SK-N-SH (cell line): ENCODE measurements around the gene DSP. TPM values are rescaled to one million over a fixed set of nuclear protein-coding genes. Genes with fewer than 3 reads are reported as not detected.

Experiments used
- CTCF ChIA-PET: fragments of 300-600, 350-600 bp; formaldehyde crosslinking; extraction: SDS; loops from one replicate; lab custom pipeline; 2021; lab: Yijun Ruan, JAX
- POLR2A ChIA-PET: fragments of 350-600 bp; sonication (Branson Sonifier 250); formaldehyde crosslinking; extraction: SDS; loops from one replicate; lab custom pipeline; 2020; ENCODE audit warnings: antibody characterized with exemption, inconsistent platforms; lab: Yijun Ruan, JAX
- DNase-seq: peaks from one replicate; pipeline ENCODE4 v3.0.0; 2012
- H2AFZ ChIP-seq: fragments of 200-600 bp; sonication (generic); 2 replicates; pipeline ENCODE4 v1.8.1; 2016; ENCODE audit warnings: antibody characterized with exemption, mild to moderate bottlenecking, low read depth
- H3F3A ChIP-seq: fragments of 200-600 bp; sonication (generic); replicated peaks from 2 replicates; pipeline ENCODE3; 2016; ENCODE audit warnings: antibody characterized with exemption, mild to moderate bottlenecking; ENCODE audit not compliant: insufficient read depth
- H3K27ac ChIP-seq, 2 experiments: fragments of 200-500 bp in 1 of 2; fragments of 200-600 bp in 1 of 2; sonication (Bioruptor generic) in 1 of 2; sonication (generic), shearing (Covaris generic) in 1 of 2; 2 replicates each; pipeline versions ENCODE4 v1.5.1 to v1.6.1; 2014 to 2016; ENCODE audit warnings: low read depth in 2 of 2, inconsistent platforms in 1 of 2, low read length in 1 of 2, mild to moderate bottlenecking in 1 of 2, mixed read lengths in 1 of 2
- H3K27me3 ChIP-seq: fragments of 200-600 bp; sonication (generic), shearing (Covaris generic); 2 replicates; pipeline ENCODE4 v1.6.1; 2016; ENCODE audit warnings: mixed run types; ENCODE audit not compliant: insufficient read depth
- H3K36me3 ChIP-seq, 2 experiments: fragments of 200-500 bp in 1 of 2; fragments of 200-600 bp in 1 of 2; sonication (Bioruptor generic) in 1 of 2; sonication (generic) in 1 of 2; replicated peaks in 1 of 2; 2 replicates each; pipeline versions ENCODE3 to v1.5.1; 2014 to 2016; ENCODE audit warnings: low read length in 1 of 2, mild to moderate bottlenecking in 1 of 2; ENCODE audit not compliant: insufficient read depth in 2 of 2, control insufficient read depth in 1 of 2
- H3K4me1 ChIP-seq, 2 experiments: fragments of 200-500 bp in 1 of 2; fragments of 200-600 bp in 1 of 2; sonication (Bioruptor generic) in 1 of 2; sonication (generic), shearing (Covaris generic) in 1 of 2; 2 replicates each; pipeline versions ENCODE4 v1.5.1 to v1.6.1; 2014 to 2016; ENCODE audit warnings: low read depth in 1 of 2, low read length in 1 of 2, mixed run types in 1 of 2; ENCODE audit not compliant: insufficient read depth in 2 of 2, control insufficient read depth in 1 of 2
- H3K4me2 ChIP-seq: fragments of 200-600 bp; sonication (generic), shearing (Covaris generic); 2 replicates; pipeline ENCODE4 v1.6.1; 2017; ENCODE audit warnings: mixed run types
- H3K4me3 ChIP-seq, 2 experiments: fragments of 200-500 bp in 1 of 2; fragments of 200-600 bp in 1 of 2; sonication (Bioruptor generic) in 1 of 2; sonication (generic), shearing (Covaris generic) in 1 of 2; 2 replicates each; pipeline versions ENCODE4 v1.5.1 to v1.8.1; 2014 to 2016; ENCODE audit warnings: low read depth in 2 of 2, inconsistent platforms in 1 of 2, low read length in 1 of 2, mild to moderate bottlenecking in 1 of 2, mixed read lengths in 1 of 2, moderate library complexity in 1 of 2
- H3K79me2 ChIP-seq: fragments of 200-600 bp; sonication (generic); 2 replicates; pipeline ENCODE4 v1.8.1; 2017; ENCODE audit warnings: mild to moderate bottlenecking; ENCODE audit not compliant: insufficient read depth
- H3K9ac ChIP-seq: fragments of 200-600 bp; sonication (generic); 2 replicates; pipeline ENCODE4 v1.6.1; 2017; ENCODE audit warnings: mixed run types
- H3K9me2 ChIP-seq: fragments of 200-600 bp; sonication (generic); 2 replicates; pipeline ENCODE4 v1.6.1; 2017; ENCODE audit warnings: mixed run types
- H3K9me3 ChIP-seq: fragments of 200-600 bp; sonication (generic); 2 replicates; pipeline ENCODE4 v1.6.1; 2017; ENCODE audit warnings: mixed run types, mild to moderate bottlenecking, moderate library complexity
- H4K20me1 ChIP-seq: fragments of 200-600 bp; sonication (generic); 2 replicates; pipeline ENCODE4 v1.6.1; 2017; ENCODE audit warnings: mild to moderate bottlenecking, mixed run types; ENCODE audit not compliant: insufficient read depth
- EP300 ChIP-seq, 2 experiments: IDR thresholded peaks; 2 replicates each; pipeline versions ENCODE4 v1.4.0 to v1.6.1; 2012; ENCODE audit warnings: borderline replicate concordance in 1 of 2, low read depth in 1 of 2, low read length in 1 of 2
- EZH2phosphoT487 ChIP-seq: fragments of 200-600 bp; sonication (generic); IDR thresholded peaks from 2 replicates; pipeline ENCODE4 v1.6.1; 2017; ENCODE audit warnings: low read depth, mixed run types, mild to moderate bottlenecking, antibody characterized with exemption, moderate library complexity, borderline replicate concordance
- GABPA ChIP-seq: IDR thresholded peaks from 2 replicates; pipeline ENCODE4 v1.4.0; 2012; ENCODE audit warnings: low read depth, mild to moderate bottlenecking
- GATA2 ChIP-seq: sonication (generic); formaldehyde crosslinking; IDR thresholded peaks from 2 replicates; pipeline ENCODE4 v1.5.0; 2020; ENCODE audit warnings: mild to moderate bottlenecking, missing genetic modification reagents
- IRF3 ChIP-seq: fragments of 150-350 bp; IDR thresholded peaks from 2 replicates; pipeline ENCODE4 v1.6.1; 2016; ENCODE audit warnings: mild to moderate bottlenecking, low read depth, low read length
- JUND ChIP-seq: IDR thresholded peaks from 2 replicates; pipeline ENCODE4 v1.4.0; 2012
- MXI1 ChIP-seq: IDR thresholded peaks from 2 replicates; pipeline ENCODE4 v1.6.1; 2012; ENCODE audit warnings: mild to moderate bottlenecking, low read depth, low read length, improper control_type of control experiment
- NRF1 ChIP-seq: IDR thresholded peaks from 2 replicates; pipeline ENCODE4 v1.6.1; 2012; ENCODE audit warnings: low read depth, mild to moderate bottlenecking, low read length
- RAD21 ChIP-seq: IDR thresholded peaks from 2 replicates; pipeline ENCODE4 v1.6.1; 2012; ENCODE audit warnings: mild to moderate bottlenecking, low read length
- RCOR1 ChIP-seq: fragments of 150-350 bp; IDR thresholded peaks from 2 replicates; pipeline ENCODE4 v1.6.1; 2017; ENCODE audit warnings: antibody characterized with exemption, low read length
- RXRA ChIP-seq: IDR thresholded peaks from 2 replicates; pipeline ENCODE4 v1.4.0; 2012; ENCODE audit warnings: low read depth, mild to moderate bottlenecking, borderline replicate concordance
- SIN3A ChIP-seq: IDR thresholded peaks from 2 replicates; pipeline ENCODE4 v1.6.1; 2012; ENCODE audit warnings: low read depth, mild to moderate bottlenecking, low read length, moderate library complexity, borderline replicate concordance
- TEAD4 ChIP-seq: IDR thresholded peaks from 2 replicates; pipeline ENCODE4 v1.4.0; 2012; ENCODE audit warnings: mild to moderate bottlenecking, borderline replicate concordance; ENCODE audit not compliant: insufficient read depth
- USF1 ChIP-seq: IDR thresholded peaks from 2 replicates; pipeline ENCODE4 v1.4.0; 2012; ENCODE audit warnings: low read depth, borderline replicate concordance
- USF2 ChIP-seq: fragments of 150-350 bp; IDR thresholded peaks from 2 replicates; pipeline ENCODE4 v1.6.1; 2017; ENCODE audit warnings: antibody characterized with exemption, low read length, low read depth, borderline replicate concordance
- YY1 ChIP-seq: IDR thresholded peaks from 2 replicates; pipeline ENCODE4 v1.4.0; 2012; ENCODE audit warnings: low read depth, mild to moderate bottlenecking
- WGBS: methylation state at CpG from one replicate; pipeline ENCODE4 v1.1.6; 2017; ENCODE audit warnings: low lambda C conversion rate; 5-methylcytosine and 5-hydroxymethylcytosine counted together
- polyA plus RNA-seq, 3 experiments: library from polyadenylated mRNA; depleted of rRNA; stranded (reverse); fragments of >200 nt; gene quantifications; 2 replicates each; pipeline ENCODE4 v1.2.3, GENCODE V29; 2012
- TF ChIP-seq, protein P1 (sequence below): IDR thresholded peaks from 2 replicates; pipeline ENCODE4 v1.4.0; 2012; ENCODE audit warnings: low read depth, borderline replicate concordance
- TF ChIP-seq, protein P2 (sequence below): IDR thresholded peaks from 2 replicates; pipeline ENCODE4 v1.4.0; 2012; ENCODE audit warnings: low read depth

The DSP gene
- polyA plus RNA-seq, 1 of the 3 experiments (the other 2 are of a cell fraction): 0.02 TPM

- CTCF ChIA-PET: no interaction called here
These were observed 2.4 kb downstream of the DSP start for GRCh38 chr6:7543789-7544424.

More at GRCh38 chr6:7543789-7544424, 2.4 kb downstream of the DSP start:
- DNase-seq: no peak
- Histone ChIP-seq H3F3A (no peaks in the 10 kb centered on the region), H3K4me1 (no peaks in the 10 kb centered on the region; a peak in 1 of 4 replicates), H3K9ac (no peak overlapping the region), H3K4me3 (no peak overlapping the region), H3K4me2 (no peak overlapping the region), H3K27ac (no peak overlapping the region), H3K9me2 (no peaks in the 10 kb centered on the region), H2AFZ (no peak overlapping the region), H3K27me3 (peaks cover 94% of the 10 kb centered on the region), H3K36me3 (no peaks in the 10 kb centered on the region), H3K9me3 (no peaks in the 10 kb centered on the region), H3K79me2 (no peaks in the 10 kb centered on the region), H4K20me1 (no peaks in the 10 kb centered on the region)
- TF ChIP-seq IRF3 (no peak), TEAD4 (no peak), USF2 (no peak), GABPA (no peak), YY1 (no peak), USF1 (no peak), EZH2phosphoT487 (no peak), NRF1 (no peak), EP300 (IDR thresholded peaks at IDR 0.05; ENCODE audit: borderline replicate concordance in 1 of 2, low read depth in 1 of 2, low read length in 1 of 2) (no peak), RXRA (no peak), GATA2 (CRISPR knock-in tag) (no peak), RCOR1 (no peak), RAD21 (no peak), MXI1 (no peak), SIN3A (no peak), JUND (no peak)
- TF ChIP-seq, protein P1, sequence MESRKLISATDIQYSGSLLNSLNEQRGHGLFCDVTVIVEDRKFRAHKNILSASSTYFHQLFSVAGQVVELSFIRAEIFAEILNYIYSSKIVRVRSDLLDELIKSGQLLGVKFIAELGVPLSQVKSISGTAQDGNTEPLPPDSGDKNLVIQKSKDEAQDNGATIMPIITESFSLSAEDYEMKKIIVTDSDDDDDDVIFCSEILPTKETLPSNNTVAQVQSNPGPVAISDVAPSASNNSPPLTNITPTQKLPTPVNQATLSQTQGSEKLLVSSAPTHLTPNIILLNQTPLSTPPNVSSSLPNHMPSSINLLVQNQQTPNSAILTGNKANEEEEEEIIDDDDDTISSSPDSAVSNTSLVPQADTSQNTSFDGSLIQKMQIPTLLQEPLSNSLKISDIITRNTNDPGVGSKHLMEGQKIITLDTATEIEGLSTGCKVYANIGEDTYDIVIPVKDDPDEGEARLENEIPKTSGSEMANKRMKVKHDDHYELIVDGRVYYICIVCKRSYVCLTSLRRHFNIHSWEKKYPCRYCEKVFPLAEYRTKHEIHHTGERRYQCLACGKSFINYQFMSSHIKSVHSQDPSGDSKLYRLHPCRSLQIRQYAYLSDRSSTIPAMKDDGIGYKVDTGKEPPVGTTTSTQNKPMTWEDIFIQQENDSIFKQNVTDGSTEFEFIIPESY: no peak
- TF ChIP-seq, protein P2, sequence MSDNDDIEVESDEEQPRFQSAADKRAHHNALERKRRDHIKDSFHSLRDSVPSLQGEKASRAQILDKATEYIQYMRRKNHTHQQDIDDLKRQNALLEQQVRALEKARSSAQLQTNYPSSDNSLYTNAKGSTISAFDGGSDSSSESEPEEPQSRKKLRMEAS: no peak
- 31% methylated on average over 11 of the region's 13 CpGs for WGBS
- POLR2A ChIA-PET: no interaction called here
